ENCODE measurements around the gene FAM227A. TPM values are rescaled to one million over a fixed set of nuclear protein-coding genes. Genes with fewer than 3 reads are reported as not detected.

FAM227A gene
- total and polyA plus RNA-seq, 2 donors (not counting 3 experiments of a cell fraction or from before 2014, with no cell fraction given): 0.58 to 1.9 TPM

GRCh38 chr22:38675833-38676232 is 19.6 kb upstream of the FAM227A start:
- no peaks in the 10 kb centered on the region for H3K27me3 ChIP-seq (ENCODE audit: control insufficient read depth in 2 of 2, insufficient read depth in 2 of 2, low read length in 2 of 2)
- FAIRE-seq: no peak
- H3K4me3 ChIP-seq (replicated peaks in 1 of 3; ENCODE audit: insufficient read depth in 1 of 3, low read depth in 1 of 3, low read length in 3 of 3): no peak overlapping the region
- no peak overlapping the region for H3K4me2 ChIP-seq (ENCODE audit: insufficient read depth, low read length)
- TF ChIP-seq MAX (IDR thresholded peaks at IDR 0.05; ENCODE audit: insufficient read depth, insufficient read length) (no peak), GATA2 (IDR thresholded peaks at IDR 0.05; ENCODE audit: insufficient read depth, insufficient read length, low read depth, low read length) (no peak)
- DNase-seq (ENCODE audit: low read depth, low spot score): no peak
- H3K4me1 ChIP-seq (ENCODE audit: control insufficient read depth, extremely low read depth, insufficient read depth, low read length): no peaks in the 10 kb centered on the region
- H3K27ac ChIP-seq (ENCODE audit: insufficient read depth, low read depth, low read length): no peak overlapping the region
- H2AFZ ChIP-seq (ENCODE audit: low read depth, low read length): no peak overlapping the region
- intact Hi-C loops (cut with micrococcal nuclease): no loop called here
- CTCF ChIA-PET: interaction anchor here (1.4 kb wide), 1 partner anchor 11 kb away, joined by 3 read pairs; no protein-coding TSS in a partner anchor
- H3K9me1 ChIP-seq (replicated peaks; ENCODE audit: control insufficient read depth, extremely low read depth, insufficient read depth, low read length): no peaks in the 10 kb centered on the region
- H3K9ac ChIP-seq (replicated peaks; ENCODE audit: extremely low read depth, insufficient read depth, low read length): no peak overlapping the region
- dilution Hi-C loops (cut with MboI; ENCODE audit: extremely low pct_ligation_motif_present, low sequenced_read_pairs): no loop called here
- H3K9me3 ChIP-seq (replicated peaks; ENCODE audit: control insufficient read depth, insufficient read depth, low read length): no peaks in the 10 kb centered on the region
- H3K79me2 ChIP-seq (ENCODE audit: control insufficient read depth, insufficient read depth, low read length): no peaks in the 10 kb centered on the region
- no peaks in the 10 kb centered on the region for H4K20me1 ChIP-seq (replicated peaks; ENCODE audit: control insufficient read depth, extremely low read depth, insufficient read depth, low read length)
- peaks cover 0 to 12% of the 10 kb centered on the region in 2 experiments for H3K36me3 ChIP-seq (ENCODE audit: control insufficient read depth in 2 of 2, extremely low read depth in 1 of 2, insufficient read depth in 2 of 2, low read length in 2 of 2)
- no TSS peak for BruUV-seq (replicated peaks)
- POLR2A ChIA-PET: no interaction called here

- Histone ChIP-seq H3K9me1 (replicated peaks; ENCODE audit: control insufficient read depth, extremely low read depth, insufficient read depth, low read length) (no peaks in the 10 kb centered on the region), H2AFZ (ENCODE audit: low read depth, low read length) (no peak overlapping the region), H3K27me3 (ENCODE audit: control insufficient read depth in 2 of 2, insufficient read depth in 2 of 2, low read length in 2 of 2) (no peaks in the 10 kb centered on the region), H3K79me2 (ENCODE audit: control insufficient read depth, insufficient read depth, low read length) (no peaks in the 10 kb centered on the region), H3K36me3 (ENCODE audit: control insufficient read depth in 2 of 2, extremely low read depth in 1 of 2, insufficient read depth in 2 of 2, low read length in 2 of 2) (peaks cover 0 to 14% of the 10 kb centered on the region in 2 experiments), H3K27ac (ENCODE audit: insufficient read depth, low read depth, low read length) (no peak overlapping the region), H3K4me1 (ENCODE audit: control insufficient read depth, extremely low read depth, insufficient read depth, low read length) (no peaks in the 10 kb centered on the region), H3K4me3 (replicated peaks in 1 of 3; ENCODE audit: insufficient read depth in 1 of 3, low read depth in 1 of 3, low read length in 3 of 3) (no peak overlapping the region), H4K20me1 (replicated peaks; ENCODE audit: control insufficient read depth, extremely low read depth, insufficient read depth, low read length) (no peaks in the 10 kb centered on the region), H3K4me2 (ENCODE audit: insufficient read depth, low read length) (no peak overlapping the region), H3K9ac (replicated peaks; ENCODE audit: extremely low read depth, insufficient read depth, low read length) (no peak overlapping the region), H3K9me3 (replicated peaks; ENCODE audit: control insufficient read depth, insufficient read depth, low read length) (no peaks in the 10 kb centered on the region)
- no peak for FAIRE-seq
- TF ChIP-seq FOS (IDR thresholded peaks at IDR 0.05; ENCODE audit: borderline replicate concordance, insufficient read depth, low read length) (no peak), POLR2A (IDR thresholded peaks at IDR 0.05; ENCODE audit: low read depth, low read length) (no peak), POLR2AphosphoS5 (IDR thresholded peaks at IDR 0.05; ENCODE audit: insufficient read depth, low read depth, low read length) (no peak), JUN (IDR thresholded peaks at IDR 0.05; ENCODE audit: borderline replicate concordance, insufficient read depth, insufficient read length, low read depth) (no peak), EZH2 (IDR thresholded peaks at IDR 0.05; ENCODE audit: borderline replicate concordance, low read depth, low read length, severe bottlenecking) (no peak), GATA2 (IDR thresholded peaks at IDR 0.05; ENCODE audit: insufficient read depth, insufficient read length, low read depth, low read length) (no peak), CTCF (IDR thresholded peaks at IDR 0.05; ENCODE audit: extremely low read depth in 1 of 2, insufficient read depth in 1 of 2, low read depth in 1 of 2, low read length in 2 of 2) (no peak), MYC (IDR thresholded peaks at IDR 0.05; ENCODE audit: low read depth, low read length) (no peak), MAX (IDR thresholded peaks at IDR 0.05; ENCODE audit: insufficient read depth, insufficient read length) (no peak)
- dilution Hi-C loops (cut with MboI; ENCODE audit: extremely low pct_ligation_motif_present, low sequenced_read_pairs) (no loop called here), intact Hi-C loops (cut with micrococcal nuclease) (no loop called here)
- POLR2A ChIA-PET: no interaction called here
- no peak for DNase-seq (ENCODE audit: low read depth, low spot score)
- BruUV-seq (replicated peaks): no TSS peak
- CTCF ChIA-PET: interaction anchor here (1.4 kb wide), 1 partner anchor 10 kb away, joined by 3 read pairs; no protein-coding TSS in a partner anchor
Measured at GRCh38 chr22:38674888-38675287, 18.7 kb upstream of the FAM227A start.

Measured in endothelial cell of umbilical vein (primary cell).